Nephron progenitor cell (in vitro differentiated cells): Measurements from ENCODE around the gene LPCAT4.

ENCODE experiments used
- DNase-seq: peaks from one replicate; pipeline ENCODE4 v3.0.0; 2021
- H3K27ac Mint-ChIP-seq: 2 replicates; pipeline ENCODE4 v1.8.0; 2021; ENCODE audit warnings: mild to moderate bottlenecking, moderate library complexity, mixed read lengths
- H3K27me3 Mint-ChIP-seq: 2 replicates; pipeline ENCODE4 v1.8.0; 2021; ENCODE audit warnings: mild to moderate bottlenecking, low read depth, mixed read lengths; ENCODE audit not compliant: poor library complexity
- H3K36me3 Mint-ChIP-seq: 2 replicates; pipeline ENCODE4 v1.8.0; 2021; ENCODE audit warnings: low read depth, mixed read lengths
- H3K4me1 Mint-ChIP-seq: 2 replicates; pipeline ENCODE4 v1.8.0; 2021; ENCODE audit warnings: mixed read lengths
- H3K4me3 Mint-ChIP-seq: 2 replicates; pipeline ENCODE4 v1.8.0; 2021; ENCODE audit warnings: mild to moderate bottlenecking, moderate library complexity, mixed read lengths
- H3K9me3 Mint-ChIP-seq: 2 replicates; pipeline ENCODE4 v1.8.0; 2021; ENCODE audit warnings: mild to moderate bottlenecking, moderate library complexity, mixed read lengths
- TF ChIP-seq, protein P1 (sequence below): fragments of 200-600 bp; sonication (generic); IDR thresholded peaks from 2 replicates; pipeline ENCODE4 v1.5.0; 2021; ENCODE audit warnings: antibody characterized with exemption

LPCAT4 gene

DNA sequence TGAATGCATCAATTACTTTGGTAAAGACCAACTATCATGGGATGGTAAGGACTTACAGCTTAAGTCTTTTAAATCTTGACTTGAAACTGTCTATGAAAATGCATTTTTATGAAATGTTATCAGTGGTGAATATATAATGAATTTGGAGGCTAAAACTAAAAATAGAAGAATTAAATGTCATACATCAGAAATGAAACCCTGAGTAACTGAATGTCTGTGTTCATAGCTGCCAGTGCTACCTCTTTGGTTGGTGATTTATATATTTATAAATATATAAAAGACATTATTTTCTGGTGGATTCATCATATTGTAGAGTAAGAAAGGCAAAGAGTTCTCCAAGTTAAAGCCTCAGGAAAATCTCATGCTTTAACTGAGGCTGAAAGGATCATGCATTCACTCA is 41.6 kb downstream of the LPCAT4 start:
- no peak for DNase-seq
- H3K4me3 Mint-ChIP-seq: no peak overlapping the region
- peaks cover 8% of the 10 kb centered on the region for H3K36me3 Mint-ChIP-seq
- H3K9me3 Mint-ChIP-seq: peaks cover 8% of the 10 kb centered on the region
- H3K27me3 Mint-ChIP-seq: peaks cover 5% of the 10 kb centered on the region
- H3K4me1 Mint-ChIP-seq: peaks cover 6% of the 10 kb centered on the region
- no peak overlapping the region for H3K27ac Mint-ChIP-seq
- TF ChIP-seq, protein P1, sequence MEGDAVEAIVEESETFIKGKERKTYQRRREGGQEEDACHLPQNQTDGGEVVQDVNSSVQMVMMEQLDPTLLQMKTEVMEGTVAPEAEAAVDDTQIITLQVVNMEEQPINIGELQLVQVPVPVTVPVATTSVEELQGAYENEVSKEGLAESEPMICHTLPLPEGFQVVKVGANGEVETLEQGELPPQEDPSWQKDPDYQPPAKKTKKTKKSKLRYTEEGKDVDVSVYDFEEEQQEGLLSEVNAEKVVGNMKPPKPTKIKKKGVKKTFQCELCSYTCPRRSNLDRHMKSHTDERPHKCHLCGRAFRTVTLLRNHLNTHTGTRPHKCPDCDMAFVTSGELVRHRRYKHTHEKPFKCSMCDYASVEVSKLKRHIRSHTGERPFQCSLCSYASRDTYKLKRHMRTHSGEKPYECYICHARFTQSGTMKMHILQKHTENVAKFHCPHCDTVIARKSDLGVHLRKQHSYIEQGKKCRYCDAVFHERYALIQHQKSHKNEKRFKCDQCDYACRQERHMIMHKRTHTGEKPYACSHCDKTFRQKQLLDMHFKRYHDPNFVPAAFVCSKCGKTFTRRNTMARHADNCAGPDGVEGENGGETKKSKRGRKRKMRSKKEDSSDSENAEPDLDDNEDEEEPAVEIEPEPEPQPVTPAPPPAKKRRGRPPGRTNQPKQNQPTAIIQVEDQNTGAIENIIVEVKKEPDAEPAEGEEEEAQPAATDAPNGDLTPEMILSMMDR: no peak

DNA sequence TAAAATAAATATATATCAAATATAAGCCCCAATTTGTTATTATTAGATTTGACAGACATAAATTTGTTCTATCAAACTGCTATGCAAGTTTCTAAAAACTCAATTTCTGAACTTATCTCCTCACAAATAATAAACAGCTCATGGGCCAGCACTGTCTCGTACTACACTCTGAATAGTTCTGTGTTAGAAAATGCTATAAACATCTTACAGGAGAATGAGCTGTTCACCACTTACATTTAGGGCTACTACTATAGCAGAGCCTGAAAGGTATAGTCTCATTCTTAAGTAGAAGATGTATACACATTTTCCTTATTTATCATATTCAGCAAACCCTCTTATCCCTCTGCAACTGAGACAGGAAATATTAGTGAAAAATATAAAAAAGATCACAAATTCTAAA is 42.1 kb downstream of the LPCAT4 start:
- Mint-ChIP-seq H3K27me3 (peaks cover 5% of the 10 kb centered on the region), H3K9me3 (peaks cover 8% of the 10 kb centered on the region), H3K4me1 (peaks cover 10% of the 10 kb centered on the region), H3K36me3 (peaks cover 8% of the 10 kb centered on the region), H3K27ac (no peak overlapping the region), H3K4me3 (no peak overlapping the region)
- TF ChIP-seq, protein P1: no peak
- no peak for DNase-seq

DNA sequence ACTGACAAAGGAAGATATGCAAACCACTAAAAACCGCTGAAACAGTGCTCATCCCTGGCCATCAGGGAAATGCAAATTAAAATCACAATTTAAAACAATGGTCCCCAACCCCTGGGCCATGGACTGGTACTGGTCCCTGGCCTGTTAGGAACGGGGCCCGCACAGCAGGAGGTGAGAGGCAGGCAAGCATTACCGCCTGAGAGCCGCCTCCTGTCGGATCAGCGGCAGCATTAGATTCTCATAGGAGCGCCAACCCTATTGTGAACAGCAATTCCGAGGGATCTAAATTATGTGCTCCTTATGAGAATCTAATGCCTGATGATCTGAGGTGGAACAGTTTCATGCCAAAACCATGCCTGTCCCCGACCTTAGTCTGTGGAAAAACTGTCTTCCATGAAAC is 43.8 kb downstream of the LPCAT4 start:
- Mint-ChIP-seq H3K27me3 (peaks cover 8% of the 10 kb centered on the region), H3K4me3 (no peak overlapping the region), H3K4me1 (peaks cover 26% of the 10 kb centered on the region), H3K27ac (no peak overlapping the region), H3K9me3 (peaks cover 8% of the 10 kb centered on the region), H3K36me3 (peaks cover 8% of the 10 kb centered on the region)
- TF ChIP-seq, protein P1: no peak
- no peak for DNase-seq

- no peak for DNase-seq
- Mint-ChIP-seq H3K27me3 (peaks cover 8% of the 10 kb centered on the region), H3K27ac (peak overlapping the region; percentile 44), H3K4me3 (peak overlapping the region; percentile 88), H3K36me3 (peaks cover 15% of the 10 kb centered on the region), H3K4me1 (peaks cover 40% of the 10 kb centered on the region), H3K9me3 (peaks cover 8% of the 10 kb centered on the region)
- TF ChIP-seq, protein P1: no peak
Measured at GRCh38 chr15:34318277-34319079, 48.5 kb downstream of the LPCAT4 start.

DNA sequence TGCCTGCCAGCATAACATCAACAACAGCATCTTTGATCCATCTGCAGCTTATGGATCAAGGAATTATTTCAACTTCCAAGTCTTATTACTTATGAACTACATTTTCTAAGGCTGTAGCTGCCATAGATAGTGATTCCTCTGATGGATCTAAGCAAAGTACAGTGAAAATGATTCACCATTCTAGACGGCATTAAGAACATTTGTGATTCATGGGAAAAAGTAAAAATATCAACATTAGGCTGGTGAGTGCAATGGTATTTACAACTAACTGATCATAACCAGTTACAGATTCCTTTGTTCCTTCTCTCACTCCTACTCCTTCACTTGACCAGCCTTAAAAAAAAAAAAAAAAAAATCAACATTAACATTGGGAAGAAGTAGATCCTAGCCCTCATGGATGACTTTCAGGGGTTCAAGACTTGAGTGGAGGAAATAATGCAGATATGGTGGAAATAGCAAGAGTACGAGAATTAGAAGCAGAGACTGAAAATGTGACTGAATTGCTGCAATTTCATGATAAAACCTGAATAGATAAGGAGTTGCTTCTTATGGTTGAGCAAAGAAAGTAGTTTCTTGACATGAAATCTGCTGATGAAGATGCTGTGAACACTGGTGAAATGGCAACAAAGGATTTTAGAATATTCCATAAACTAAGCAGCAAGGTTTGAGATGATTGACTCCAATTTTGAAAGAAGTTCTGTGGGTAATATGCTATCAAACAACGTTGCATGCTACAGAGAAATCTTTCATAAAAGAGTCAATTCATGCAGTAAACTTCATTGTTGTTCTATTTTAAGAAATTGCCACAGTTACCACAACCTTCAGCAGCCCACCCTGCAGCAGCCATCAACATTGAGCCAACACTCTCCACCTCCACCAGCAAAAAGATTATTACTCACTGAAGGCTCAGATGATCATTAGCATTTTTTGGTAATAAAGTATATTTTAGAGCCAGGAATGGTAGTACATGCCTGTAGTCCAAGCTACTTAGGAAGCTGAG is 52.2 kb downstream of the LPCAT4 start:
- Mint-ChIP-seq H3K9me3 (no peaks in the 10 kb centered on the region), H3K4me1 (peaks cover 29% of the 10 kb centered on the region), H3K36me3 (peaks cover 7% of the 10 kb centered on the region), H3K27me3 (peaks cover 3% of the 10 kb centered on the region), H3K27ac (no peak overlapping the region), H3K4me3 (no peak overlapping the region)
- DNase-seq: no peak
- TF ChIP-seq, protein P1: no peak
